ENCODE results near the gene SMIM31.

- TF ChIP-seq CTCF (IDR thresholded peaks at IDR 0.05) (no peak), ZFX (IDR thresholded peaks at IDR 0.05; ENCODE audit: borderline replicate concordance) (no peak)
Observed at GRCh38 chr4:164734484-164734883, 19.4 kb upstream of the SMIM31 start.
